Stimulated activated naive CD4-positive, alpha-beta T cell (primary cell): ENCODE data around the gene TAS2R3.
"Not testable (repeated sequence)": the region's sequence is repeated elsewhere in the genome, so short reads cannot be mapped to it uniquely, and the experiment has no call there.

Experiments used
- DNase-seq, 6 experiments: peaks; one replicate each; lab custom pipeline; 2025; lab: John Stamatoyannopoulos, UW

The TAS2R3 gene

GRCh38 chr7:141763797-141764196 is at the start of gene TAS2R3:
Gene TAS2R3, plus strand, starts transcription at chr7:141764097. Its CDS starts 62 bp downstream, at chr7:141764159.
- no peak for DNase-seq

- no peak for DNase-seq
Observed at GRCh38 chr7:141714571-141714970, 49.3 kb upstream of the TAS2R3 start.

- DNase-seq: no peak
Observed at GRCh38 chr7:141715018-141715417, 48.9 kb upstream of the TAS2R3 start.

DNA sequence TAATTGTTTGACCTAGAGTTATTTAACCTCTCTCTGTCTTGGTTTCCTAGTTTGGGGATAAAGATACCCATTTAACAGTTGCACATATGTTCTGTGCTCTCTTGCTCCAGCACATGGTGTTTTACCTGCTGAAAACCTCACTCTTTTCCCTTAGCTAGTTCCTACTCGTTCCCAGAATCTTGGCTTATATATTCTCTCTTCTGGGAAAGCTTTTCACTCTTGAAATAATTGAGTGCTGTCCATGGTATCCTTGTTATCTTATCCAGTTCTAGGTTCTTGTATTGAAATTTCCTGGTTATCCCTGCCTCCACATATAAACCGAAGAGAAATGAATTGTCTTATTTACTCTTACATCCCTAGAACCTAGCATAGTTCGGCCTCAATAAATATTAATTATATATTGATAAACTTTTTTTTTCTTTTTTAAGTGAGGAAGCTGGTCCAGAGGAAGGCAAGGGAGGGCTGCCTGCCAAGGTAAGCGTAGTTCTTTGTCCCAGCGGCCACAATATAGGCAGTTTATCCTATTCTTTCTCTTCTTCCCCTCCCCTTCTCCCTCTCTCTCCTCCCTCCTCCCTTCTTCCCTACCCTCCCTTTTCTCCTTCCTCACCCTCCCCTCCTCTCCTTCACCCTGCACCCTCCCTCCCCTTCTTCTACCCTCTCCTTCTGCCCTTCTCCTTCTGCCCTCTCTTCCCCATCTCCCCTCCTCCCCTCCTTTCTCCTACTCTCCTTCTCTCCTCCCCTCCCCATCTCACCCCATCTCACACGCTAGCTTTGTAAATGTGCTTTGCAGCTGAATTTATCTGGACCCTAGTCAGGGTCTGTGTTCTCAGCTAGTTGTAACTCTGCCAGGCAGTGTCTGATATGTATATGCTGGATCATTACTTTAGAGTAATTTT is 47.9 kb upstream of the TAS2R3 start:
- DNase-seq: no peak

DNA sequence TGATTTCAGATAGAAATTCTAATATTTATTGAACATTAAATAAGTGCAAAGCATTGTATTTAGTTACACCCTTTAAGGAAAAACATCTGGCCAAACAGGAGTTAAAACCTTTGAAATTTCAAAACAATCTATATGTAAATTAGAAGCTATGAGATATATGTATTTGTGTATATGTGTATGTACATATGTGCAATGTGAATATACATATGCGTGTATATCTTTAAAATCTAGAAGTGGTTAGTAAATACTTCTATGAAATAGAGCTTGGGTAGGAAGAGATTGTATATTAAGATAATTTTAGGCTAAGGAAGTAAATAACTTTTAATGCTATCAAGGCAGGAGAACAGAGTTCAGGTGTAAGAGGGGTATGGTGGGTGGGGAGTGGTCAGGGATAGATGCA is 46.4 kb upstream of the TAS2R3 start:
- no peak for DNase-seq

DNA sequence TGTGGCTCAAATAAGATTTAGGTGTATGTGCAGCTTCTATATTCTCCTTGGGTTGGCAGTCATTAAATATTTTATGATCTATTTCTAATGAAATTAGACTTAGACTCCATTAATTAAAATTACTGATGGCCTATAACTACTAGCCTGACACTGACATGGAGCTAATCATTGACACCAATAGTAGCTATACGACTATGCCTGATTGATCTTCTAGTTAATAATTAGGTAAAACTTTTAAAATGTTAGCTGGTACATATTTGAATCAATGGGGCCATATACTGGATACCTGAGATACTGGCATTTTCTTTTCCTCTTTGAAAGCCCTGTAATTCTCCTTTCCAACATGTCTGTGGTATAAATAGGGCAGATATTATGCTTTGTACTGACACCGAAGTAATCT is 41.4 kb upstream of the TAS2R3 start:
- no peak for DNase-seq

GRCh38 chr7:141729020-141729419 is 34.9 kb upstream of the TAS2R3 start:
- no peak for DNase-seq

DNA sequence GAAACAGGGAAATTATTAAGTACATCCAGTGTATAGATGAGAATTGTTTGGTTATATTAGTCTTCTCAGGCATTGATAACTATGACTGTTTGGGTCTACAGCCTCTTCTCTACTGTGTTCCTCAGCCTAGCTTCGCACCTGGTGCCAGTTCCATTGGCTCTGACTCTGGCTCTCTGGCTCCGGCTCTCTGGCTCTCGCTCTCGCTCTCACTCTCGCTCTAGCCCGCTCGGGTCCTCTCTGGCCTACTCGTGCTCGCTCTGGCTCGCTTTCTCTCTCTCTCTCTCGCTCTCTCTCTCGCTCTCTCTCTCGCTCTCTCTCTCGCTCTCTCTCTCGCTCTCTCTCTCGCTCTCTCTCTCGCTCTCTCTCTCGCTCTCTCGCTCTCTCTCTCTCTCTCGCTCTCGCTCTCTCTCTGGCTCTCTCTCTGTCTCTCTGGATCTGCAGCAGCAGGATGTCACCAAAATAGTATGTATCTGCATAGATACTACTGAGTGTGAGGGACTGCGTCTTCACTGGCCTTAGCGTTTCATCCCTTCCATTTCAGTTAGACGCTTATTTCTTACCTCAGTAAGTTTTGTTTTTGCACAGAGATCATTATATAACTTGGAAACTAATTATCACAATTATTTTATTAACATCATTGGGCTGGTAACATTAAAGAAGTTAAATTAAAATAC is 32.3 kb upstream of the TAS2R3 start:
- no peak for DNase-seq

DNA sequence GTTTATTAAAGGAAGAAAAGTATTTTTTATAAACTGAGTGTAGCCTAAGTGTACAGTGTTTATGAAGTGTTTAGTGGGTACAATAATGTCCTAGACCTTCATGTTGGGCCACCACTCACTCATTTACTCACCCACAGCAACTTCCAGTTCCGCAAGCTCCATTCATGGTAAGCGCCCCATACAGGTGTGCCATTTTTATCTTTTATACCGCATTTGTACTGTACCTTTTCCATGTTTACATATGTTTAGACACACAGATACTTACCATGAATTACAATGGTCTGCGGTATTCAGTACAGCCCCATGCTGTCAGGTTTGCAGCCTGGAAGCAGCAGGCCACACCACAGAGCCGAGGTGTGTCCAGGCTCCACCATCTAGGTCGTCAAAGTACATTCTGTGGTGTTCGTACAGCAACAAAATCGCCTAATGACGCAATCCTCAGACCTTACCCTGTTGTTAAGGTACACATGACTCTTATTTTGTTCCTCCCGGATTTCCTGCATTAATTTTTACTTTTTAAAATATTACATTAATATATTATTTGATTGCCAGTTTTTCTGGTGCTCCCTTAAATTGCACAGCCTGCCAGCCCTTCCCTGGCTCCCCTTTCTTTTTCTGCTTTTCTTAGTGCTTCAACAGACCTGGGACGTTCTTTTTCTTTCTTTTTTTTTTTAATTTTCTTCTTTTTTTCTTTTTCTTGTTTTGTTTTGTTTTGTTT is 26.6 kb upstream of the TAS2R3 start:
- DNase-seq: peak in 2 of 6 experiments; percentile 9 to 27

DNA sequence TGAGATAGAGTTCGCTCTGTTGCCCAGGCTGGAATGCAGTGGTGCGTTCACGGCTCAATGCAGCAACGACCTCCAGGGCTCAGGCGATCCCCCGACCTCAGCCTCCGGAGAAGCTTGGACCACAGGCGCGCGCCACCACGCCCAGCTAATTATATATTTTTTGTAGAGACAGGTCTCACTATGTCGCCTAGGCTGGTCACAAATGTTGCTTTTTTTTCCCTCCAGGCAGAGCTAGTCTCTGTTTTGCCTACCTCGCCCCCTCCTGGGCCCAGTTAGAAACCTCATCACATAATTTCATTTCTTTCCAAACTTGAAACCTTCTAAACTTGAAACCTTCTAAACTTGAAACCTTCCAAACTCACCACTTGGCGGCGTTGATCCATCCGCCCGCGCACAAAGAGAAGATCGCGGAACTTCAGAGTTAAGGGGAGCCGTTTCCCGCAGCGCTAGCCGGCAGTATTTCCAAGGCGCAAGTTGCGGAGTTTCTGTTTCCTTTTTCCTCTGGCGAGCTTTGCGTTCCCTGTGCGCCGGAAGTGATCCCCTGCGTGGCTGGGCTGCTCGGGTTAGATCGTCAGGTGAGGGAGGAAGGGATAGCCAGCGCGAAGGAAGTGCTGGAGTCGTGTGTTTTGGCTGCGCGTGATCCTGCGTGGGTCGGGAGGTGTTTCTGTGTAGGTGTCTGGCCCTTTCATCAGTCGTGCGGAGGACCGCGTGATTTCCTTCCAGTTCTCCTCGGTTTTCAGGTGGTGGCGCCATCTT is 25.9 kb upstream of the TAS2R3 start, which contains the start of gene SSBP1:
Gene SSBP1, plus strand, starts transcription at position 523 of the 756 bp plus-strand sequence. CDS start 809 bp downstream, outside the sequence.
- peak; percentile 83 to 94 (median 90) for DNase-seq

DNA sequence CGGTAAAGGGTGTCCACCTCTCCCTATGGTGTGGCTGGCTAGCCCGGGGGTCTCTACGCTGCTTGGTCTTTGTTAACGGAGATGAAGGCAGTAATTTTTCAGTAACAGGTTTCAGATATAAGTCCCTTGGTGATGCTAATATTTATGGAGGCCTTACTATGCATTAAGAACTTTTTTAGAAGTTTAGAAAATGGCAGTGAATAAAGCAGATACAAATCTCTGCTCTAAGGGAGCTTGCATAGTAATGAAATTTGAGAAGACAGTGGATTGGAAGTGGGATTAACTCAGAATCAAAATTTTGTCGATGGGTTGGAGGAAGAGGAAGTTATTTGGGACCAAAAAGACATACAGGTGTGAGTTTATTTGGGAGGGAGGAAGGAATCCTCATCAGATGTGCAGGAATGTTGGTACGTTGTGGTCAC is 25.3 kb upstream of the TAS2R3 start:
- no peak for DNase-seq

- DNase-seq: no peak
Observed at GRCh38 chr7:141739250-141739649, 24.6 kb upstream of the TAS2R3 start.

GRCh38 chr7:141742229-141742628 is 21.7 kb upstream of the TAS2R3 start:
- DNase-seq: no peak

GRCh38 chr7:141744131-141744530 is 19.8 kb upstream of the TAS2R3 start:
- no peak for DNase-seq

GRCh38 chr7:141748396-141748795 is 15.5 kb upstream of the TAS2R3 start:
- DNase-seq: no peak

DNA sequence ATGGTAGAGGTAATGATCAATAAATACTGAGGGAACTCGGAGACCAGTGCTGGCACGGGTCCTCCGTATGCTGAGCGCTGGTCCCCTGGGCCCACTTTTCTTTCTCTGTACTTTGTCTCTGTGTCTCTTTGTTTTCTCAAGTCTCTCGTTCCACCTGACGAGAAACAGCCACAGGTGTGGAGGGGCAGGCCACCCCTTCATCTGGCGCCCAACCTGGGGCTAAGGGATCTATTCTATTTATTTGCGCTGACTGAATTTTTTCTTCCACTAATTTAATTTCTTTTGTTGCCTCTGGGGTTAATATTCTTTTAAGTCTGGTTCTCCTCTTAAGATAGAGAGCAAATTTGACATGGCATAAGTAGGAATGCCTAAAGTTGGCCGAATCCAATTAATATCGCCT is 12.0 kb upstream of the TAS2R3 start:
- DNase-seq: not testable (repeated sequence)

- DNase-seq: no peak
Observed at GRCh38 chr7:141752634-141753033, 11.3 kb upstream of the TAS2R3 start.

DNA sequence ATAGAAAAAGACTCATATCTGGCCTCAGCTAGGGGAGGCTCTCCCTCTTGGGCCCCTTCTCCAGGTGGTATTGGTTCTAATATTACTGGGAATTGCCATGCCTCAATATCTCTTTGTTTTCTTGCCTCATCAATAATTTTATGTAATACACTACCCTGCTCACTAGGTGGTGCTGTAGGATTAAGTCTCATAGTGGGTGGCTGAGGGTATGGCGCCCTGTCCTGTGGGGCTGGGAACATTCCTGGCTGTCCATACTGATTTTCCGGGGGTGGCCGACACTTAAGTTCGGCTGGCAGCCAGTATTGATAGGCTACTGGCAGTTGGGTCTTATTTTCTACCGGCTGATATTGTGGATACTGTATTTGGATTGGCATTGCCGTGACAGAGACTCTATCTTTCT is 9.0 kb upstream of the TAS2R3 start:
- peak in 2 of 6 experiments; percentile 7 to 14 for DNase-seq

GRCh38 chr7:141770083-141770583 is 6.2 kb downstream of the TAS2R3 start:
- DNase-seq: not testable (repeated sequence)

DNA sequence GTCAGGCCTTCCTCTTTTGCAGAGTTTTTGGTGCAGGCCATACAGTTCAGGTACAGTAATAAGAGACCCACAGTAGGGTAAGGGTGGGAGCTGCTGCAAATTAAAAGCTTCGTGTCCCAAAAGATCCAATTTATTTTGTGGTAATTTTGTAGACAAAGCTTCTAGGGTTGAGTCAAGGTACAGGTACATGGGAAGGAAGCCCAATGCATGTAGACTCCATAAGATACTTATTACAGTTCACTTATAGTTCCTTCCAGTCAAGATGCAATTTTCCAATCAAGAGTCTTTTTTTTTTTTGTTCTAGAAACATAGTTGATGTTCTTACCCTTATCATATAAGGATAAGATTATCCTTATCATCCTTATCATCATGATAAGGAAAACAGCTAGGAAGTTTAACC is 12.5 kb downstream of the TAS2R3 start, which contains the start of gene TAS2R4:
Gene TAS2R4, plus strand, starts transcription at position 301 of the 400 bp plus-strand sequence. CDS start 1,815 bp downstream, outside the sequence.
- DNase-seq: no peak
